Sigmoid colon (tissue), 4 donors: ENCODE measurements around the gene DCC.

Source experiments
- EP300 ChIP-seq, 4 donors: sonication (generic); formaldehyde crosslinking; IDR thresholded peaks; one replicate each; pipeline ENCODE4 v1.6.1; 2017; ENCODE audit warnings: antibody characterized with exemption in 4 of 4
- TF ChIP-seq, protein P1 (sequence below), 4 experiments: fragments of 450-650 bp in 3 of 4; fragments of 200-600 bp in 1 of 4; IDR thresholded peaks; one replicate each; pipeline ENCODE4 v1.5.1; 2016 to 2019; ENCODE audit warnings: antibody characterized with exemption in 4 of 4, mild to moderate bottlenecking in 3 of 4, moderate library complexity in 2 of 4

DNA sequence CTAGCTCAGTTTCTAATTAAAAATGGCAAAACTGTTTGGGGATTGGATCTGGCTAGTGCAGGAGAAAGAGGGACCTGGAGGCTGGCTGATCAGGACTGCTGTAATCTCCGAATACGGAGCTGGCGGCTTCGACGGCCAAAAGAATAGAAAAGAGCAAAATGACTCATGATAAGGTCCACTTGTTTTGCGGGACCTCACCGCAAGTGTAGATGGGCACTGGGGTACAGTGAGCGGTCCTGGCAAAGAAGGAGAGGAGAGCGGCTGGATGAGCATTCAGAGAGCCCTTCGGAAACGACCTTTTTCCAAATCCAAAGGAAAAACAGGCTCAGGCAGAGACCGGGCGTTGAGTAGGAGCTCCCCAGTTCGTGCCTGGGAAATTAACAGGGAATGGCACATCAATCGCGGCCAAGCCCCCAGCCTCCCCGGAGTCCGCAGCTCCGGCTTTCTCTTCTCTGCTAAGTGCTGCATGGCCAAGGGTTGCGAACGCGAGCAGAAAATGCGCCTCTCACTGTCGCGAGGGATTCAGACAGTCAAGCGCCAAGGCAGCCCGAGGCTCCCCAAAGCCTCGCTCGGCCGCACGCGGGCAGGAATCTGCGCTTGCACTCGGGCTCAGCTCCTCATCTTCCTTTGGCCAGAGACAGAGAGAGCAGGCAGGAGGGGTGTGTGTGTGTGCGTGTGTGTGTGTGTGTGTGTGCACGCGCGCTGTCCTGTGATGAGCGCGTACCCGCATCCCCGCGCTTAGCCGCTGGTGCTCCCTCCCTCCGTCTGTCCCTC is 1.8 kb downstream of the DCC start:
- no peak for TF ChIP-seq EP300 (IDR thresholded peaks at IDR 0.05)
- TF ChIP-seq, protein P1, sequence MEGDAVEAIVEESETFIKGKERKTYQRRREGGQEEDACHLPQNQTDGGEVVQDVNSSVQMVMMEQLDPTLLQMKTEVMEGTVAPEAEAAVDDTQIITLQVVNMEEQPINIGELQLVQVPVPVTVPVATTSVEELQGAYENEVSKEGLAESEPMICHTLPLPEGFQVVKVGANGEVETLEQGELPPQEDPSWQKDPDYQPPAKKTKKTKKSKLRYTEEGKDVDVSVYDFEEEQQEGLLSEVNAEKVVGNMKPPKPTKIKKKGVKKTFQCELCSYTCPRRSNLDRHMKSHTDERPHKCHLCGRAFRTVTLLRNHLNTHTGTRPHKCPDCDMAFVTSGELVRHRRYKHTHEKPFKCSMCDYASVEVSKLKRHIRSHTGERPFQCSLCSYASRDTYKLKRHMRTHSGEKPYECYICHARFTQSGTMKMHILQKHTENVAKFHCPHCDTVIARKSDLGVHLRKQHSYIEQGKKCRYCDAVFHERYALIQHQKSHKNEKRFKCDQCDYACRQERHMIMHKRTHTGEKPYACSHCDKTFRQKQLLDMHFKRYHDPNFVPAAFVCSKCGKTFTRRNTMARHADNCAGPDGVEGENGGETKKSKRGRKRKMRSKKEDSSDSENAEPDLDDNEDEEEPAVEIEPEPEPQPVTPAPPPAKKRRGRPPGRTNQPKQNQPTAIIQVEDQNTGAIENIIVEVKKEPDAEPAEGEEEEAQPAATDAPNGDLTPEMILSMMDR (IDR thresholded peaks at IDR 0.05) = no peak
